H1 (cell line): ENCODE results near the gene KCNS3. TPM values are rescaled to one million over a fixed set of nuclear protein-coding genes. Genes with fewer than 3 reads are reported as not detected.

Experiments used
- CEBPB ChIP-seq: IDR thresholded peaks from 2 replicates; pipeline ENCODE4 v1.6.1; 2012; ENCODE audit warnings: low read depth, low read length
- HDAC2 ChIP-seq, 2 experiments: fragments of 300-600 bp in 1 of 2; sonication (generic) in 1 of 2; IDR thresholded peaks; 2 replicates each; pipeline ENCODE4 v1.6.1; 2011 to 2012; ENCODE audit warnings: low read depth in 2 of 2, low read length in 2 of 2, mild to moderate bottlenecking in 2 of 2, moderate library complexity in 2 of 2, borderline replicate concordance in 1 of 2, inconsistent platforms in 1 of 2
- SRF ChIP-seq: IDR thresholded peaks from 2 replicates; pipeline ENCODE4 v1.6.1; 2011; ENCODE audit warnings: mild to moderate bottlenecking, low read depth, low read length, moderate library complexity
- polyA plus RNA-seq, 7 experiments: library from polyadenylated mRNA; depleted of rRNA in 3 of 7; stranded (reverse) in 5 of 7; unstranded in 2 of 7; fragments of >200 nt in 5 of 7; fragments of 200-250 nt in 2 of 7; gene quantifications; 1 replicate in 5 of 7; 2 replicates in 1 of 7; 4 replicates in 1 of 7; pipeline versions ENCODE4 v1.2.1 to v1.2.3, GENCODE V29; 2011 to 2013; ENCODE audit warnings: missing spikeins in 2 of 7, mixed read lengths in 2 of 7
- total RNA-seq: library from RNA; stranded (reverse); fragmentation: NEBNext Ultra II Directional; extraction: Animal tissue kit (Norgen Biotek cat#: 25700); gene quantifications from 2 replicates; pipeline ENCODE4 v1.2.1, GENCODE V29; 2021

KCNS3 gene
- total and polyA plus RNA-seq, 2 of the 8 experiments (the other 6 are each of a cell fraction or from before 2014, with no cell fraction given) = 22.7 to 23.0 TPM

GRCh38 chr2:17959356-17959755, 80.9 kb downstream of the KCNS3 start (continued):
- TF ChIP-seq SRF (no peak), CEBPB (no peak), HDAC2 (IDR thresholded peaks at IDR 0.05; ENCODE audit: borderline replicate concordance in 1 of 2, low read depth in 2 of 2, low read length in 2 of 2) (no peak)
- TF ChIP-seq, all 59 proteins: peak for 0
